K562 (cell line): ENCODE results near the gene PACS2. TPM values are rescaled to one million over a fixed set of nuclear protein-coding genes. Genes with fewer than 3 reads are reported as not detected.

ENCODE experiments used
- ATF2 ChIP-seq: sonication (generic); formaldehyde crosslinking; IDR thresholded peaks from 2 replicates; pipeline ENCODE4 v1.8.1; 2022; ENCODE audit warnings: missing genetic modification reagents
- CXXC5 ChIP-seq: fragments of 250-450 bp; sonication (Bioruptor Pico); IDR thresholded peaks from 2 replicates; pipeline ENCODE4 v1.8.0; 2022; ENCODE audit warnings: inconsistent platforms, mild to moderate bottlenecking, moderate library complexity
- FOXJ2 ChIP-seq: fragments of 200-800 bp; sonication (Bioruptor generic); IDR thresholded peaks from 2 replicates; pipeline ENCODE4 v1.6.1; 2016; ENCODE audit warnings: missing genetic modification characterization, missing compliant biosample characterization
- PURB ChIP-seq: sonication (generic); formaldehyde crosslinking; IDR thresholded peaks from 2 replicates; pipeline ENCODE4 v1.9.0; 2021; ENCODE audit warnings: low read depth, mild to moderate bottlenecking, missing genetic modification reagents
- RBM17 ChIP-seq: fragments of 200-400 bp; formaldehyde crosslinking; IDR thresholded peaks from 2 replicates; pipeline ENCODE4 v1.6.1; 2017; ENCODE audit warnings: low read depth, mild to moderate bottlenecking, low read length, borderline replicate concordance
- SFPQ ChIP-seq: fragments of 200-400 bp; formaldehyde crosslinking; IDR thresholded peaks from 2 replicates; pipeline ENCODE4 v1.6.1; 2017; ENCODE audit warnings: mild to moderate bottlenecking, low read depth, low read length, moderate library complexity
- STAG1 ChIP-seq: sonication (generic); formaldehyde crosslinking; IDR thresholded peaks from 2 replicates; pipeline ENCODE4 v1.5.0; 2020; ENCODE audit warnings: missing genetic modification reagents, borderline replicate concordance
- STAT6 ChIP-seq: sonication (generic); formaldehyde crosslinking; IDR thresholded peaks from 2 replicates; pipeline ENCODE4 v1.8.1; 2023; ENCODE audit warnings: mild to moderate bottlenecking, missing genetic modification reagents
- SUPT5H ChIP-seq: fragments of 450-650 bp; IDR thresholded peaks from 2 replicates; pipeline ENCODE4 v1.6.1; 2016
- ZBTB11 ChIP-seq, 3 experiments: fragments of 200-800 bp in 1 of 3; fragments of 250-450 bp in 1 of 3; fragments of 450-650 bp in 1 of 3; sonication (Bioruptor Pico) in 1 of 3; sonication (Bioruptor generic) in 1 of 3; formaldehyde crosslinking in 1 of 3; IDR thresholded peaks; 2 replicates each; pipeline versions ENCODE4 v1.6.1 to v1.8.0; 2016 to 2022; ENCODE audit warnings: mild to moderate bottlenecking in 2 of 3, missing genetic modification characterization in 2 of 3, missing compliant biosample characterization in 1 of 3, moderate library complexity in 1 of 3
- ZFP1 ChIP-seq: fragments of 450-650 bp; formaldehyde crosslinking; IDR thresholded peaks from 2 replicates; pipeline ENCODE4 v1.4.0; 2020; ENCODE audit warnings: mild to moderate bottlenecking, mixed read lengths
- ZFX ChIP-seq: sonication (generic); formaldehyde crosslinking; IDR thresholded peaks from 2 replicates; pipeline ENCODE4 v1.8.0; 2022; ENCODE audit warnings: mild to moderate bottlenecking, missing genetic modification reagents, moderate library complexity
- ZNF121 ChIP-seq: sonication (generic); formaldehyde crosslinking; conservative IDR thresholded peaks from 2 replicates; pipeline ENCODE4 v1.8.0; 2022; ENCODE audit warnings: missing genetic modification reagents
- ZNF3 ChIP-seq: fragments of 250-450 bp; sonication (Bioruptor Pico); IDR thresholded peaks from 2 replicates; pipeline ENCODE4 v1.5.0; 2021; ENCODE audit warnings: mild to moderate bottlenecking, moderate library complexity
- ZNF512 ChIP-seq: IDR thresholded peaks from 2 replicates; pipeline ENCODE4 v1.6.1; 2016; ENCODE audit warnings: missing genetic modification characterization, missing compliant biosample characterization
- polyA plus RNA-seq, 8 experiments: library from polyadenylated mRNA; depleted of rRNA in 4 of 8; stranded (reverse) in 5 of 8; unstranded in 3 of 8; fragments of >200 nt; fragmentation: Nextera tagmentation in 2 of 8; fragmentation: Illumina TruSeq in 1 of 8; extraction: Ambion mirVana in 2 of 8; extraction: Trizol in 1 of 8; gene quantifications; 2 replicates each; pipeline versions ENCODE4 v1.2.1 to v1.2.3, GENCODE V29; 2011 to 2014; ENCODE audit warnings: inconsistent platforms in 1 of 8, missing spikeins in 1 of 8
- total RNA-seq, 7 experiments: library from RNA; depleted of rRNA in 6 of 7; stranded (reverse); fragments of >200 nt in 6 of 7; fragmentation: Illumina TruSeq in 2 of 7; extraction: Trizol in 2 of 7; gene quantifications; 2 replicates each; pipeline versions ENCODE4 v1.2.1 to v1.2.3, GENCODE V29; 2011 to 2021; ENCODE audit warnings: low replicate concordance in 1 of 7

PACS2 gene
- total and polyA plus RNA-seq, 9 of the 15 experiments (the other 6 are each of a cell fraction or from before 2014, with no cell fraction given), result 0.11 to 20.8 (median 9.9) TPM

- TF ChIP-seq STAT6 (CRISPR knock-in tag) (no peak), STAG1 (CRISPR knock-in tag) (no peak), PURB (no peak), CXXC5 (CRISPR knock-in tag) (peak; percentile 81), ZBTB11 (CRISPR knock-in tag; IDR thresholded peaks at IDR 0.05) (no peak; a peak in 1 of 6 replicates), ATF2 (no peak), SFPQ (no peak), ZNF121 (CRISPR knock-in tag) (no peak), ZFP1 (CRISPR knock-in tag) (no peak), ZNF512 (tag) (no peak), RBM17 (no peak), ZNF3 (CRISPR knock-in tag) (no peak), FOXJ2 (tag) (no peak), SUPT5H (no peak), ZFX (CRISPR knock-in tag) (peak; percentile 79)
These were observed 100.2 kb downstream of the PACS2 start (continued) for GRCh38 chr14:105414456-105415371.
